ENCODE data around the gene HAGHL. TPM values are rescaled to one million over a fixed set of nuclear protein-coding genes. Genes with fewer than 3 reads are reported as not detected.
A peak's percentile ranks its signal among the peaks of the same experiment; 100 is the strongest.

Gene HAGHL
- total RNA-seq, 1 donor from 2014 or later, result 1.0 TPM

GRCh38 chr16:716768-717325, 10.1 kb upstream of the HAGHL start:
- peaks cover 40% of the 10 kb centered on the region for H3K4me1 Mint-ChIP-seq
- Histone ChIP-seq H3K4me2 (peak overlapping the region; percentile 92), H3K4me3 (peak overlapping the region; percentile 95), H3K9me3 (ENCODE audit: low read depth) (no peaks in the 10 kb centered on the region), H4K20me1 (ENCODE audit: low read depth) (peaks cover 49% of the 10 kb centered on the region), H3K27me3 (peaks cover 29% of the 10 kb centered on the region), H3K36me3 (no peaks in the 10 kb centered on the region), H3K79me2 (ENCODE audit: low read depth) (no peaks in the 10 kb centered on the region), H3K27ac (no peak overlapping the region), H2AFZ (replicated peaks) (no peak overlapping the region), H3K4me1 (peaks cover 37% of the 10 kb centered on the region), H3K9ac (no peak overlapping the region), H3F3A (ENCODE audit: low read depth) (peaks cover 46% of the 10 kb centered on the region)
- no peak overlapping the region for H3K27ac Mint-ChIP-seq
- peaks cover 2% of the 10 kb centered on the region for H3K36me3 Mint-ChIP-seq
- no peaks in the 10 kb centered on the region for H3K9me3 Mint-ChIP-seq
- peak overlapping the region; percentile 88 for H3K4me3 Mint-ChIP-seq
- TF ChIP-seq CTCF (IDR thresholded peaks at IDR 0.05) (no peak), EZH2 (IDR thresholded peaks at IDR 0.05) (no peak), EZH2phosphoT487 (IDR thresholded peaks at IDR 0.05) (no peak)
- peaks cover 12% of the 10 kb centered on the region for H3K27me3 Mint-ChIP-seq (ENCODE audit: insufficient read depth, low read depth)
- no peak for DNase-seq (ENCODE audit: low spot score)

GRCh38 chr16:717450-718245, 9.3 kb upstream of the HAGHL start:
- peaks cover 57% of the 10 kb centered on the region for H4K20me1 ChIP-seq (ENCODE audit: low read depth)
- no peaks in the 10 kb centered on the region for H3K36me3 ChIP-seq
- H3K4me2 ChIP-seq, result no peak overlapping the region
- no peak for TF ChIP-seq EZH2phosphoT487 (IDR thresholded peaks at IDR 0.05)
- no peak for TF ChIP-seq CTCF (IDR thresholded peaks at IDR 0.05)
- TF ChIP-seq EZH2 (IDR thresholded peaks at IDR 0.05), result no peak
- H3K4me3 ChIP-seq, result no peak overlapping the region
- H3K27ac Mint-ChIP-seq, result no peak overlapping the region
- H3K27ac ChIP-seq, result no peak overlapping the region
- H3K79me2 ChIP-seq (ENCODE audit: low read depth), result no peaks in the 10 kb centered on the region
- no peaks in the 10 kb centered on the region for H3K9me3 ChIP-seq (ENCODE audit: low read depth)
- H3K9me3 Mint-ChIP-seq, result no peaks in the 10 kb centered on the region
- DNase-seq (ENCODE audit: low spot score), result peak; percentile 39
- H2AFZ ChIP-seq (replicated peaks), result no peak overlapping the region
- H3K9ac ChIP-seq, result no peak overlapping the region
- peak overlapping the region; percentile 30 for H3K4me3 Mint-ChIP-seq
- peaks cover 38% of the 10 kb centered on the region for H3F3A ChIP-seq (ENCODE audit: low read depth)
- peaks cover 21% of the 10 kb centered on the region for H3K27me3 ChIP-seq
- H3K4me1 ChIP-seq, result peaks cover 37% of the 10 kb centered on the region
- peaks cover 2% of the 10 kb centered on the region for H3K36me3 Mint-ChIP-seq
- H3K4me1 Mint-ChIP-seq, result peaks cover 38% of the 10 kb centered on the region
- peaks cover 12% of the 10 kb centered on the region for H3K27me3 Mint-ChIP-seq (ENCODE audit: insufficient read depth, low read depth)

GRCh38 chr16:718389-718788, 8.5 kb upstream of the HAGHL start:
- no peak for TF ChIP-seq EZH2 (IDR thresholded peaks at IDR 0.05)
- no peak for TF ChIP-seq CTCF (IDR thresholded peaks at IDR 0.05)
- no peak for TF ChIP-seq EZH2phosphoT487 (IDR thresholded peaks at IDR 0.05)
- peaks cover 35% of the 10 kb centered on the region for H3K4me1 Mint-ChIP-seq
- Histone ChIP-seq H3K9ac (no peak overlapping the region), H2AFZ (replicated peaks) (no peak overlapping the region), H3K36me3 (no peaks in the 10 kb centered on the region), H4K20me1 (ENCODE audit: low read depth) (peaks cover 60% of the 10 kb centered on the region), H3K27me3 (peaks cover 13% of the 10 kb centered on the region), H3F3A (ENCODE audit: low read depth) (peaks cover 34% of the 10 kb centered on the region), H3K79me2 (ENCODE audit: low read depth) (no peaks in the 10 kb centered on the region), H3K9me3 (ENCODE audit: low read depth) (no peaks in the 10 kb centered on the region), H3K4me3 (no peak overlapping the region), H3K4me1 (peaks cover 37% of the 10 kb centered on the region), H3K4me2 (no peak overlapping the region), H3K27ac (no peak overlapping the region)
- no peak for DNase-seq (ENCODE audit: low spot score)
- peak overlapping the region; percentile 89 for H3K4me3 Mint-ChIP-seq
- H3K36me3 Mint-ChIP-seq, result peaks cover 2% of the 10 kb centered on the region
- no peaks in the 10 kb centered on the region for H3K9me3 Mint-ChIP-seq
- H3K27me3 Mint-ChIP-seq (ENCODE audit: insufficient read depth, low read depth), result peaks cover 10% of the 10 kb centered on the region
- H3K27ac Mint-ChIP-seq, result no peak overlapping the region
